Left colon (tissue), 2 donors: Measurements from ENCODE around the gene OR2B2. TPM values are rescaled to one million over a fixed set of nuclear protein-coding genes. Genes with fewer than 3 reads are reported as not detected.
A peak's percentile ranks its signal among the peaks of the same experiment; 100 is the strongest.
"Not testable (repeated sequence)": the region's sequence is repeated elsewhere in the genome, so short reads cannot be mapped to it uniquely, and the experiment has no call there.

ENCODE experiments used
- ATAC-seq: fragments of 200-7000 bp; cut with Tn5 transposase; one replicate; pipeline ENCODE4 v1.9.1; 2020; ENCODE audit warnings: mild to moderate bottlenecking, moderate library complexity
- DNase-seq, 2 donors: peaks; one replicate each; pipeline ENCODE4 v3.0.0-alpha.2; 2020
- intact Hi-C, 2 donors: fragments of 100-400 bp; cut with DNase I in 1 of 2; cut with micrococcal nuclease in 1 of 2; formaldehyde crosslinking; loops; one replicate each; pipeline versions ENCODE4 v1.11.2 to v1.14.0; 2022; cut with DNase I, micrococcal nuclease
- long read RNA-seq: library from polyadenylated mRNA; unstranded; transcript quantifications from one replicate; pipeline ENCODE4 v2.0.0, GENCODE V29; 2021
- total RNA-seq, 2 donors: library from RNA; stranded (reverse); fragmentation: NEBNext Ultra II Directional; extraction: Animal tissue kit (Norgen Biotek cat#: 25700); gene quantifications; one replicate each; pipeline ENCODE4 v1.2.1, GENCODE V29; 2021
- donor health status: DM: no; HTN: no; CAD: no.
- donor health status: DM: yes; HTN: yes; CAD: no.

OR2B2 gene
- total RNA-seq: not detected
- long read RNA-seq: 0 reads

DNA sequence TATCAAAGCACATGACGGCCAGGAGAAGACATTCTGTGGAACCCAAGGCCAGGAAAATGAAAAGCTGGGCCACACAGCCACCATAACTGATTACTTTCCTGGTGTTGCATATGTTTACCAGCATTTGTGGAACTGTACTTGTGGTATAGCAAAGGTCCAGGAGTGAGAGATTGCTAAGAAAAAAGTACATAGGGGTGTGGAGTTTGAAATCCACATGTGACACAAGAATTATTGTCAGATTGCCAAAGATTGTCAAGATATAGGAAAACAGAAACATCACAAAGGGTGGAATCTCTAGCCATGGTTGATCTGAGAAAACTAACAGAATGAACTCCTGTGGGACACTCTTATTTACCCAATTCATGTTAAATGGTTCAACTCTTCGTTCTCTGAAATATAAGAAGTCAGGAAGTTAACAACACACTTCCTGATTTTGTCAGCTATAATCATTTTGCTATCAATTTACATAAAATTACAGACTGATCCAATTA is at the start of gene OR2B2:
Gene OR2B2, minus strand, starts transcription at position 441 of the 491 bp plus-strand sequence. Its CDS starts 77 bp downstream, at position 364.
- DNase-seq: no peak
- intact Hi-C loops: no loop called here
- no peak for ATAC-seq

DNA sequence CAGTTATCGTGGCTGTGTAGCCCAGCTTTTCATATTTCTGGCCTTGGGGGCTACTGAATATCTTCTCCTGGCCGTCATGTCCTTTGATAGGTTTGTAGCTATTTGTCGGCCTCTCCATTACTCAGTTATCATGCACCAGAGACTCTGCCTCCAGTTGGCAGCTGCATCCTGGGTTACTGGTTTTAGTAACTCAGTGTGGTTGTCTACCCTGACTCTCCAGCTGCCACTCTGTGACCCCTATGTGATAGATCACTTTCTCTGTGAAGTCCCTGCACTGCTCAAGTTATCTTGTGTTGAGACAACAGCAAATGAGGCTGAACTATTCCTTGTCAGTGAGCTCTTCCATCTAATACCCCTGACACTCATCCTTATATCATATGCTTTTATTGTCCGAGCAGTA is 45.3 kb upstream of the OR2B2 start:
- DNase-seq (no peak), ATAC-seq (no peak)
- intact Hi-C loops: no loop called here

DNA sequence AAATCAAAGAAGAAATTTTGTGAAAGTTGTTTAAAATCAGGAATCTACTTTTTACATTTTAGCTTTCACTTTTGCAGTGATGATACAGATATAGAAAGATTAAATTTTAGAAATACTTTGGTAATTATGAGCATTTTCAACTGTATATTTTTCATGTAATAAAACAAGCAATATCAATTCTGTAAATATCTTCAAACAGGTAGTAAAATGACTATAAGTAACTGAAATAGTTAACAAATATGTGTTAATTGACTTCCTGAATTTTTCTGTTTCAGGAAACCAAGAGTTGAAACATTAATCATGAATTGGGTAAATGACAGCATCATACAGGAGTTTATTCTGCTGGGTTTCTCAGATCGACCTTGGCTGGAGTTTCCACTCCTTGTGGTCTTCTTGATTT is 44.7 kb upstream of the OR2B2 start, which contains the start of gene OR2B6:
Gene OR2B6, plus strand, starts transcription at position 301 of the 400 bp plus-strand sequence. Its CDS starts 0 bp downstream, at position 301.
- DNase-seq (no peak), ATAC-seq (no peak)
- intact Hi-C loops: no loop called here

- intact Hi-C loops: no loop called here
- DNase-seq (no peak), ATAC-seq (no peak)
These were observed 38.8 kb upstream of the OR2B2 start for GRCh38 chr6:27951040-27951439.

- intact Hi-C loops: no loop called here
- DNase-seq (no peak), ATAC-seq (no peak)
These were observed 36.0 kb upstream of the OR2B2 start for GRCh38 chr6:27948237-27948636.

GRCh38 chr6:27943072-27943471 is 30.9 kb upstream of the OR2B2 start:
- intact Hi-C loops, DNase-seq, ATAC-seq: not testable (repeated sequence)

GRCh38 chr6:27940766-27941165 is 28.6 kb upstream of the OR2B2 start:
- ATAC-seq (no peak), DNase-seq (no peak)
- intact Hi-C loops: no loop called here

- DNase-seq (no peak), ATAC-seq (no peak)
- intact Hi-C loops: no loop called here
These were observed 19.0 kb upstream of the OR2B2 start for GRCh38 chr6:27931209-27931608.

DNA sequence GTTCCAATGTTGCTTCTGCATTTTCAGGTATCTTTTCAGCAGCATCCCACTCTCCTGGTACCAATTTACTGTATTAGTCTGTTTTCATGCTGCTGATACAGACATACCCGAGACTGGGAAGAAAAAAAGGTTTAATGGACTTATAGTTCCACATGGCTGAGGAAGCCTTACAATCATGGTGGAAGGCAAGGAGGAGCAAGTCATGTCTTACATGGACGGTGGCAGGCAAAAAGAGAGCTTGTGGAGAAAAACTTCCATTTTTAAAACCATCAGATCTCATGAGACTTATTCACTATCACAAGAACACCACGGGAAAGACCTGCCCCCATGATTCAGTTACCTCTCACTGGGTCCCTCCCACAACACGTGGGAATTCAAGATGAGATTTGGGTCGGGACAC is 17.7 kb upstream of the OR2B2 start:
- ATAC-seq, intact Hi-C loops, DNase-seq: not testable (repeated sequence)

DNA sequence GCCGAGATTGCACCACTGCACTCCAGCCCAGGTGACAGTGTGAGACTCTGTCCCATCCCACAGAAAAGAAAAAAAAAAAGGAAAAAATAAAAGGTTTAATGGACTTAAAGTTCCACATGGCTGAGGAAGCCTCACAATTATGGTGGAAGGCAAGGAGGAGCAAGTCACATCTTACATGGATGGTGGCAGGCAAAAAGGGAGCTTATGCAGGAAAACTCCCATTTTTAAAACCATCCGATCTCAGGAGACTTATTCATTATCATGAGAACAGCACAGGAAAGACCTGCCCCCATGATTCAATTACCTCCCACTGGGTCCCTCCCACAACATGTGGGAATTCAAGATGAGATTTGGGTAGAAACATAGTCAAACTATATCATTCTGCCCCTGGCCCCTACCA is 15.8 kb upstream of the OR2B2 start:
- ATAC-seq, intact Hi-C loops, DNase-seq: not testable (repeated sequence)

DNA sequence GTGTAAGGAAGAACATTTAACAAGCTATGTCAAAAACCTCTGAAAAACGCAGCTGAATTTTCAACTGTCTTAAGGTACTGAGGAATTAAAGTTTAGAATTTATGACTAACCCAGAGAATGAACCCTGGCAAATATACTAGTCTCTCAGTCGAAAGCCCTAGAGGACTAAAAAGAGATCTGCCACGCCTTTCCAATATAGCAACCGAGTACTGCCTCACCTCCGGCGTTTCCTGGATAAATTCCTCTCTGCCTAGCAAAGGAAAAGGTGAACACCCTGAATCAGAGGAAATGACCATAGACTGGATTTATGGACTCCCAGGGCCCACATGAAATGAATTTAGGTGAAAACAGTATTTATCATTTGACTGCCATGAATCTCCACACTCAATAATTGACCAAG is 12.0 kb upstream of the OR2B2 start:
- ATAC-seq: peak; percentile 70

DNA sequence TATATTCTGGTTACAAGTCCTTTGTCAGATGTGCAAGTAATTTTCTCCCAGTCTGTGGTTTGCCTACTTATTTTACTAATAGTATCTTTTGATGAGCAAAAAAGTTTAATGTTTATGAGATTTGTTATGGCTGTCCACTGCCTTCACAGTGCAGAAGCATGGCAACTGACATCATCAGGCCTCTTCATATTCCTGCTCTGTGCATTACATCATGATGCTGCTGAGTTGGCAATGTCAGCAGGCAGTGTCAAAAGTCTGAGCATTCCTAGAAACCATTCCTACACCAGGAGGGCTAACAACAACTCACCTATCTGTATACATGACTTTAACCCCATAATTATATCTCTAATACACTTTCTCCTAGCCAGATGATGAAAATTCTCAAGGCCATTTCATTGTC is 10.8 kb upstream of the OR2B2 start:
- ATAC-seq: no peak

More for the DNA sequence above, 12.0 kb upstream of the OR2B2 start:
- intact Hi-C loops: no loop called here
- no peak for DNase-seq

GRCh38 chr6:27908017-27908416 is 4.2 kb downstream of the OR2B2 start:
- DNase-seq (no peak), ATAC-seq (no peak)
- intact Hi-C loops: no loop called here

More for the DNA sequence above, 10.8 kb upstream of the OR2B2 start:
- DNase-seq: no peak
- intact Hi-C loops: no loop called here

DNA sequence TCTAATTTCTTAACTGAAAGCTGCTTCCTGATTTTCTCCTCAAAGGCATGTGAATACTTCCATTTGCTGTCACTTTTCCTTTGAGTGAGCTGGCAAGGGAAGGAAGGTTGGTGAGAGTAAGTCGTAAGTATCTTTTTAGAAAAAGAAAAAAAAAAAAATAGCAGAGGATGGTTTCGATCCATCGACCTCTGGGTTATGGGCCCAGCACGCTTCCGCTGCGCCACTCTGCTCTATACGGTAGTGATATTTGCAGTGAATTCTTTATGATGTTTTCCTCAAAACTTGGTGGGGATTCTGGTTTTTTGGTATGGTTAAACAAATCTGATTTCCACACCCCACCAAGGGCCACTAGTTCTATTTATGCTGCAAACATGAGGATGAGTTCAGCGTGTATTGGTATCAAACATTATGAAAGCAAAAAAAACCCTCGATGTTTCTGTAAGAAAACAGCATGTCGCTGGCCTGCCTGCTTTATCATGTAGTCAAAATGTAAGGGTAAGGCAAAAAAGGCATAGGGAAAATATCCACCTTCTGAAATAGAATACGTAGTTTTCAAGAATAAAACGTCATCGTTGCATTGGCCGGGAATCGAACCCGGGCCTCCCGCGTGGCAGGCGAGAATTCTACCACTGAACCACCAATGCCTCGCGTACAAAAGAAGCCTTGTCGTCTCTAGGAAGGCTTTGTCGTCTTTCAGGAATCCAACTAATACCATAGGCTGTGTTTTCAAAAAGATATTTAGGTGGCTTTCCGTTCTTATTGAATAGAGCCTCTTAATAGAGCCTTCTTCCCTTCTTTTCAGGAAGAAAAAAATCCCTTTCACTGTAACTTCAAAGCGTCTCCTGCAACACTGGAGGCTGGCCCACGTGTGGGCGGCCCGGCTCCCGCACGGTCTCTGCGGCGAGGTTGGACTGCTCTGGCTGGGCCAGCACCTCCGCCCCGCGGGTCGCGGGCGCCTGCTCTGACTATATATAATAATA is 9.6 kb downstream of the OR2B2 start:
- ATAC-seq (peak; percentile 91), DNase-seq (peak; percentile 56 to 84)
- intact Hi-C loops: no loop called here

- ATAC-seq (no peak), DNase-seq (no peak)
- intact Hi-C loops: no loop called here
These were observed 10.4 kb downstream of the OR2B2 start for GRCh38 chr6:27901801-27902200.

DNA sequence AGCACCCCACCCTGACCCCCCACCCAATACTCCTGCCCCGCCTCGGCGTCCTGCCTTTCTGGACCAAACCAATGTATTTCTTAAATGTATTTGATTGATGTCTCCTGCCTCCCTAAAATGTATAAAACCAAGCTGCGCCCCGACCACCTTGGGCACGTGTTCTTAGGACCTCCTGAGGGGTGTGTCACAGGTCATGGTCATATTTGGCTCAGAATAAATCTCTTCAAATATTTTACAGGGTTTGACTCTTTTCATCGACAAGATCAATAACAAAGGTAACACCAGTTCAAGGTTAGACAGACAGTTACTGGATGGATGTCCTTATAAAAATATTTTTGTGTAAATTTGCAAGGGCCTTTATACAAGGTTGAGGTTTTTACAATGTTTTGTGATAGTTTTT is 12.0 kb downstream of the OR2B2 start:
- intact Hi-C loops, DNase-seq, ATAC-seq: not testable (repeated sequence)

DNA sequence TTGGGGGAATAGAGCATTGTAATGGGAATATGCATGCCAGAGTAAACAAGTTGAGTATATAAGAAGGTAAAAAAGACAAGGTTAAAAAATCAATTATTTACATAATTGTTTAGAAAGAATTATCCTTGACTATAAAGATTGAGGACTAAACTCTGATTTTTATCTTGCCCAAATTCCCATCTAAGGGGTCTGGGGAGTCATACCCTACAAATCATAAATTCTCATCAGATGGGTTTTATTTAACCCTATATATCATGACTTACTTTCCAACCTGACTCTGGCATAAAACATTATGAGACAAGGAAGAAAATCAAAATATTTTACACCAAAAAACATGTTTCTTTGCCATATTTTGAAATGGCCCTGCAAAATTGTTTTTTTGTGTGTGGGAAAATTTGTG is 12.7 kb downstream of the OR2B2 start:
- no peak for ATAC-seq
- DNase-seq: no peak
- intact Hi-C loops: loop anchor here in 1 of 2 donors (10.0 kb wide), 2 partner anchors 425 to 715 kb away; partner anchors contain the start of gene ZNF184

DNA sequence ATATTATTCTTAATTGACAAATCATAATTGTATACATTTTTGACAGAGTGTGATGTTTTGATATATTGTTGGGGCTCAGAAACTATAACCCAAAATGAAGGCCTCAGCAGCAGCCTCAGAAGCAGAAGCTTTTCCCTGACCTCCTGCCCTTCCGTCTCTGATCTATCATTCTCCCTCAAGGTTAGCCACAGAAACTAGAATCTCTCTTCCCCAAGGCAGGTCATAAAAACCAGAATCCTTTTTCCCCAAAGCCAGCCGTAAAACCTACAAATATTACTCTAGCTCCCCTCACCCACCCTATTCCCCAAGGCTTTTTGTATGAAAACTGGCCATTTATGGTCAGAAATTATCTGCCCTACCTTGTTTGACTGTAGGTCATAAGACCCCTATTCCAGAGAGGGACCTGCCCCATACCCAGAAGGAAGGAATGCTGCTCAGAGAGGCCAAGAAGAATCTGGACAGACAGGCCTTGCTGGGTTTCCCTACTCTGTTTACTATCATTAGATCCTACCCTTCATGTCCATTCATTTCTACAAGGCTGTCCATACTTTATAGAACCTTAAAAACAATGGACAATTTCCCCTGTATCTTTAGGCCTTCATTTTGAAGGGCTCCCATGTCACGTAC is 14.5 kb downstream of the OR2B2 start:
- intact Hi-C loops: loop anchor here in 1 of 2 donors (10.0 kb wide), 2 partner anchors 423 to 713 kb away; partner anchors contain the start of gene ZNF184
- DNase-seq (no peak), ATAC-seq (no peak)

- intact Hi-C loops: loop anchor here in 1 of 2 donors (10.0 kb wide), 2 partner anchors 422 to 712 kb away; partner anchors contain the start of gene ZNF184
- ATAC-seq (no peak), DNase-seq (no peak)
These were observed 15.8 kb downstream of the OR2B2 start for GRCh38 chr6:27896398-27896796.
